Stimulated activated CD4-positive, alpha-beta T cell treated with anti-CD3 and anti-CD28 coated beads, TNF-alpha, amount 100 ng/mL, for 48 hours (primary cell): ENCODE measurements around the gene ACBD4.

ENCODE experiments used
- DNase-seq, 3 donors: peaks; one replicate each; pipeline ENCODE4 v3.0.0-alpha.2; 2020; ENCODE audit warnings: low read depth in 3 of 3

ACBD4 gene

DNA sequence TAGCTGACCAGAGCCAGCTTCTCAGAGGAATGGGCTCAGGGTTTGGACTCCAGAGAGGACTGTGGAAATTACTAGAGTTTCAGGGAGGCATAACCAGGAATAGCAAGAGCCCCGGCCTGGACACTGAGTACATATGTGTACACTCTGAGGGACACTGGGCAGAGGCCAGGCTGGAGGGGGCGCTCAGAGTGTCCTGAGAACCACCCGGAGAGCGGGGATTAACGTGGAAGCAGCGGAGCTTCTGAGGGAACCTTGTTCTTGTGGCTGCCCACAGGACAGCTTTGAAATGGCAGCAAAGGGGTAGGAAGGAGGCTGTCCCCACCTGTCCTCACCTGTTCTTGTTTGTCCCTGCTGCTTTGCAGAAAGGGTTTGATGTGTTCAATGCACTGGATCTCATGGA lies 31.0 kb upstream of the ACBD4 start:
- DNase-seq: no peak

GRCh38 chr17:45104907-45105624 lies 30.4 kb upstream of the ACBD4 start:
- no peak for DNase-seq

GRCh38 chr17:45106096-45106495 lies 29.4 kb upstream of the ACBD4 start:
- no peak for DNase-seq

DNA sequence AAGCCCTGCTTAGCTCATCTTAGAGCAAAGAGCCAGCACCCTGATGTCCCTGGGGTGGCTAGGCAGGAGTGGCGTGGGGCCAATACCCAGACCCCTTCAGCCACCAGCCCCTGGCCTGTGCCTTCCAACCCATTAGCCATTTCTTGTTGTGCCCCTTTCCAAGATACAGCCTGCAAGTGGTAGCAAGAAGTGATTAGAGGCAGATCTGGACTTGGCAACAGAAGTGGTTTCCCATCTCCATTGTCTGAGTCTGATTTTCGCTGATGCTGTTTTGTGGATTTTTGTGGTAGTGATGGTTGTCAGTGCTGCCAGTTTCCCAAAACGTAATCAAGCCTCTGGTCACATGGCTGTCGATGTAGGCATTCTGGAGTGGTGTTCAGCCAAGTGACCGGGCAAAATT lies 28.9 kb upstream of the ACBD4 start:
- DNase-seq: no peak

DNA sequence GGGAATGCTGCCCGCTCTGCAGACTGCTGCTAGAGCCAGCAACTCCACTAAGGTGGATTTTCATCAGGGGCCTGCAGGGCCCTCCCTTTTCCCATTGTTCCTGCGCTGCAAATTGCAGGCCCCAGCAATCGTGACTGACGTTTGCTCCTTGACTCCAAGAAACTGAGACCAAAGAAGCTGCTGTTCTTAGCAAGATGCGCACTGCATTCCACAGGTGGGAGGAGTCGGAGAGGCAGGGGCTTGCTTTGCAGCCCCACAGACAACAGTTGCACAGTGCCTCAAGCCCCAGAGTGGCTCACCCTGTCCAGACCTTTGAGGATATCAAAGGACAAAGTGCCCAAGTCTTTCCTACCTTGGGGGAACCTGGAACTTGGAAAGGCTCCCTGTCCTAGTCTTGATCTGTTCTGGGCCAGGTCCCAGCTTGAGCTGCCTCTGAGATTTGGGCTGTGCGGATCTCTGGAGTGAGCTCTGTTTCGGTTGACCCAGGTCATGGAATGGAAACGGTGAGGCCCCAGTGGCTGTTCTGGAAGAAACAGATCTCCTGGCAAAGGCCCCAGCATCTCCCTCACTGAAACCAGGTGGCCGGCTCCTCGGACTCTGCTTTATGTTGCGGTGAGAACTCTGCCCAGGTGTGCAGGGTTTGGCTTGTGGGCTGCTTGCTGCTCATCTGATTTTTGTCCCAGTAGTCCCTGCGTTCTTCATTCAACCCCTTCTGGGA lies 28.0 kb upstream of the ACBD4 start:
- no peak for DNase-seq

DNA sequence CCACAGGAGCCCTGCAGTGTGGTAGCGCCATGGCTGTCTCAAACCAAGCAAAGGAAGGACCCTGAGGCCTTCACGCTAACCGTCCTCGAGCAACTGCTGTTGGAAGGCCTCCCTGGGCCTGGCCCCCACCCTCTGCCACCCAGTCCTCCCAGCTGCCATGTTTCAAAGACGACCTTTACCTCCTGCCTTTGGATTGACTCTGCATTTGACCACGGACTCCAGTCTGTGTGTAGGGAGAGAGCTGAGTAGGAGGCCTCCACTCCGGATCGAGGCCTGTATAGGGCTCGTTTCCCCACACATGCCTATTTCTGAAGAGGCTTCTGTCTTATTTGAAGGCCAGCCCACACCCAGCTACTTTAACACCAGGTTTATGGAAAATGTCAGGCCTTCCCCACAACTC lies 27.4 kb upstream of the ACBD4 start:
- DNase-seq: no peak

- no peak for DNase-seq
These were observed 26.6 kb upstream of the ACBD4 start for GRCh38 chr17:45108595-45109521.

GRCh38 chr17:45110676-45111611 lies 24.5 kb upstream of the ACBD4 start:
- no peak for DNase-seq

DNA sequence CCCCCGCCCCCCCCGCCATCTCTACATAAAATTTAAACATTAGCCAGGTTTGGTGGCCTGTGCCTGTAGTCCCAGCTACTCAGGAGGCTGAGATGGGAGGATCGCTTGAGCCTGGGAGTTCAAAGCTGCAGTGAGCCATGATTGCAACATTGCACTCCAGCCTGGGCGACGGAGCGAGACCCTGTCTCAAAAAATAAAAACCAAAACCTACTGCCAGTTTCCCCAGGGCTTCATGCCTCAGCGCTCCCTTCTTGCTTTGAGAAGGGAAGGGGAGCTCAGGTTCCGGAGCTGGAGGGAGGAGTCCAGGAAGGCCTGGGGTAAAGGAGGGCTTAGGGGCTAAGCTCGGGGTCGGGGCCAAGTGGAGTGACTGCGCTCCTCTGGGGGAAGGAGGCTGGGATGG lies 23.6 kb upstream of the ACBD4 start:
- DNase-seq: no peak

DNA sequence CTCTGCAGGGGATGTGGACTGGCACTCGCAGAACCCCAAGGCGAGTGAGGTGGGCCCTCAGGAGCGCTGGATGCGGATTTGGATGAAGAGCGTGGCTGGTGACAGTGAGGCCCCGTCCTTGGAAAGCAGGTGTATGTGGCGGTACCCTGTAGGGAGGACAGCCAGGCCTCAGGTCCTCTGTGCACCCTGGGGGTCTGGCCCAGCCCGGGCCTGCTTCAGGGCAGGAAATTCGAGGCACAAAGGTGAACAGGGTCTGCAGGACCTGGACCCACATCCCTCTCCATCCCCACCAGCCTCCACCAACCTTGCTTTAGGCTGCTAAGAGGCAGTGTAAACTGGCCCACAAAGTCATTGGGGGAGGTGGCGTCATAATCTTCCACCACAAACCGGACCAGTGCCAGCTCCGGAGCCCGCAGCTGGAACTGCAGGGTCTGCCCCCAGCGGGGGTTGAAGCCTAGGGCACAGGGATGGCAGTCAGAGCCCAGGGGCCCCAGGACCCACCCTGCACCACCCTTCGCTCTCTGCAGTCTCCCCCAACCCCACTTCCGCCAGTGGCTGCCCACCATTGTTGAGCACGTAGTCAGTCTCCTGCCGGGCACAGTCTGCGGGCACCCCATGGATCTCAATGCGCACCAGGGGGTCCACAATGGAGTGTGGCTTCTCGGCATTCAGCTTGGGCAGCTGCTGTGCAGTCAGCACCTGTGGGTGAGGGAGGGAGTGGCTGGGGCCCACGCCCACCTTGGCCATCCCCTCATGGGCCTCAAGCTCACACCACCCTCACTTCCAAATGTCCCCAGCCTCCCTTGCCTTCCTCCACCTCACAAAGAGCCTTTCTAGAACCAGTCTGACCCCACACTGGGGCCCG lies 22.7 kb upstream of the ACBD4 start:
- DNase-seq: no peak

GRCh38 chr17:45113424-45113754 lies 22.1 kb upstream of the ACBD4 start:
- DNase-seq: no peak

DNA sequence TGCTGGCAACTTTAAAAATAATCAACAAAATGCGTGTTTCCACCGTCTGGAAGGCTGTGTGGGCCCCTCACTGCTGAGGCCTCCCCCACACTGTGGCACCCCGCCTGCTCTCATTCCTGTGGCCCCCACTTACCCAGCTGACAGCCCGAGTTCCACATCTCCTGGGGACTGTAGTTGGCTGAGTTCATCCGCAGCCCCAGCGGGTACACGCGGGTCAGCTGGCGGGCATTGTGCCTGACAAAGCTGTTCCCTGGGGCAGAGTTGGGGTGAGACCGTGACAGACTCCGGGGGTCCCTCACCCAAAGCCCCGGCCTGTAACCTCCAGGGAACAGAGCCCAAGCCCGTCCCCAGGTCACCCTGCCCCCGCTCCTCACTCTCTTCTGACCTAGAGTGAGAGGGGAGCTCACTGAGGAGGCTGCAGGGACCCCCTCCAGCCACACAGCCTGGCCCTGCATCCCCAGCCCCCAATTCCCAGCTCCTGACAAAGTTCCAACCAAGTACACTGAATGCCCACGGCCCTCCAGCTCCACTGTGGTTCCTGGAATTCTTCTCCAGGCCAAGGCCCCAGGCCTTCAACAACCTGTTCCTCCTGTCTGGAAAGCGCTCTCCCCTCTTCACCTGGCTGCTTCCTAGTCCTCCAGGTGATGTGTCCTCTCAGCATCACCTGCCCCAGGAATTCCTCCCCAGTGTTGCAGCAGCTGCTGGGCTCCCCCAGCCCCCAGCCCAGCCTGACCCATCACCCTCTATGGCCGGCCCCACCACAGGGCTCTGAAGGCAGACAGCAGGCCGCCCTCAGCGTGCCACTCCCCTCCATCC lies 21.2 kb upstream of the ACBD4 start:
- no peak for DNase-seq

DNA sequence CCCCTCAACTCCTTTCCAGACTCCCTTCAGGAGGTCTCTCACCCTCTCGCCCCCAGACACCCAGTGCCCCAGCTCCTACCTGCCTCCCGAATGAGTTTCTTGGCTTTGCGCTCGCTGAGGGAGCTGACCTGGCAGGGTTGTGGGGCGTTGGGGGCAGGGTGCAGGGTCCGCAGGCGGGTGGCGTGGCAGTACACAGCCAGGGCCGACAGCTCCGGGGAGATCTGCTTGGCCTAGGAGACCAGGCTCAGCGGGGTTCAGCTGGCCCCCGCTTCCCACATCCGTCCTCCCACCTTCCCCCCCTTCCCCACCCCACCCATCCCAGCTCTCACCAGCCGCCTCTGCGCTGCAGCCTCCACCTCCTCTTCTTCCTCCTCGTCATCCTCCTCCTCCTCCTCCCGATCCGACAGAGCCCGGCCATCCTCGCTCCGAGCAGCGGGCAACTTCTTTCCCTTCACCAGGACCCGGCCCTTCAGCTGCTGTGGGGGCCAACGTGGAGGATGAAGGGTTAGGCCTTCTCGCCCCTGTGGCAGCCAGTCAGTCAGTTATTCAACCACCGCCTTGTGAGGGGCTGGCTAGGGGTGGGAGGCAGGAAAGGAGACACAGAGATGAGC lies 20.4 kb upstream of the ACBD4 start:
- no peak for DNase-seq

DNA sequence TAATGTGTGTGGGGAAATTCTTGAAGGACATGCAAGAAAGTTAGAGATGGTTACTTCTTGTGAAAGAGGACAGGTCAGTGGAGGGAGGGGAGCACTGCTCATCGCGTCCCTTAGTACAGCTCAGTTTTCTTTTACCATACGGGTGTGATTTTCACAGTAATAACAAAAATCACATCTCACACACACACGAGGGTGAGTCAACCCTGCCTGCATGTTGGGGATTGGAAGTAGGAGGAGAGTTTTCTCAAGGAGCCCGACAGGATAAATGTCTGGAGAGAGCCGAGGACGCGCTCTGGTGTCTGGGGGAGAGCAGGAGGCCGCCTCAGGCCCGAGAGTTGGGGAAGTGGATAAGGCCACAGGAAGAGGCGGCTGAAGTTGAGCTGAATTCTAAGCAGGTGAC lies 19.6 kb upstream of the ACBD4 start:
- DNase-seq: no peak

DNA sequence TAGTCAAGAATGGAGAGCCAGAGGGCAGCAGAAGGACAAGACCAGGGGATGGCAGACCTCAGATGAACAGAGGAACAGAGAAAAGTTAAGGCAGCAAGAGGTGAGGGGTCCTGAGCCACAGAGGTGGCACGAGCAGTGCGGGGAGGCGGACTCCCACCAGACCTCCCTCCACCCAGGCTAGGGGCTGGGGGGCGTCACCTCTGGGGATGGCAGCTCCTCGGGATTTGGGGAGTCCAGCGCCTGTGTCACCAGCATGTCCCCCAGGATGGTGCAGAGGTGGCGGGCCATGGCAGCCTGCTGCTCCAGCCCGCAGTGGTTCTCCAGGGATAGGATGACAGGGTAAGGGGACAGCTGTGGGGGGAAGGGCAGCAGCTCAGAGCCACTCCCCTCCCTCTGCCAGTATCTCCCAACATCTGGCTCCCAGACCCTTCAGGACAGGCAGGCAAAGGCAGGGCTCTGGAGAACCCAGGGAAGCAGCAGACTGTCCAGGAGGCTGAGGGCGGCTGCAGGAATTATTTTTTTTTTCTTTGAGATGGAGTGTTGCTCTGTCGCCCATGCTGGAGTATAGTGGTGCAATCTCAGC lies 19.0 kb upstream of the ACBD4 start:
- DNase-seq: no peak

DNA sequence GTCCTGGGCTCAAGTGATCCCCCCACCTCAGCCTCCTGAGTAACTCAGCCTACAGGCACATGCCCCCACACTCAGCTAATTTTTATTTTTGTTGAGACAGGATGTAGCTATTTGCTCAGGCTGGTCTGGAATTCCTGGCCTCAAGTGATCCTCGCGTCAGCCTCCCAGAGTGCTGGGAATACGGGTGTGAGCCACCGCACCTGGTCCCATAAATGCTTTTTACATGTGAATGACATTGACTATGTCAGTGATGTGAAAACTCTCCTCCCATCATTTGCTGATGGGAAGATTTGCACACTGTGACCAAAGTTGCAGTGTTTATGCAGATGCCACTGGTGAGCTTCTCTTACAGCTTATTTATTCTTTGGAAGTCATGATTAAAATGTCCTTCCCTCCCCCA lies 18.2 kb upstream of the ACBD4 start:
- DNase-seq: no peak

DNA sequence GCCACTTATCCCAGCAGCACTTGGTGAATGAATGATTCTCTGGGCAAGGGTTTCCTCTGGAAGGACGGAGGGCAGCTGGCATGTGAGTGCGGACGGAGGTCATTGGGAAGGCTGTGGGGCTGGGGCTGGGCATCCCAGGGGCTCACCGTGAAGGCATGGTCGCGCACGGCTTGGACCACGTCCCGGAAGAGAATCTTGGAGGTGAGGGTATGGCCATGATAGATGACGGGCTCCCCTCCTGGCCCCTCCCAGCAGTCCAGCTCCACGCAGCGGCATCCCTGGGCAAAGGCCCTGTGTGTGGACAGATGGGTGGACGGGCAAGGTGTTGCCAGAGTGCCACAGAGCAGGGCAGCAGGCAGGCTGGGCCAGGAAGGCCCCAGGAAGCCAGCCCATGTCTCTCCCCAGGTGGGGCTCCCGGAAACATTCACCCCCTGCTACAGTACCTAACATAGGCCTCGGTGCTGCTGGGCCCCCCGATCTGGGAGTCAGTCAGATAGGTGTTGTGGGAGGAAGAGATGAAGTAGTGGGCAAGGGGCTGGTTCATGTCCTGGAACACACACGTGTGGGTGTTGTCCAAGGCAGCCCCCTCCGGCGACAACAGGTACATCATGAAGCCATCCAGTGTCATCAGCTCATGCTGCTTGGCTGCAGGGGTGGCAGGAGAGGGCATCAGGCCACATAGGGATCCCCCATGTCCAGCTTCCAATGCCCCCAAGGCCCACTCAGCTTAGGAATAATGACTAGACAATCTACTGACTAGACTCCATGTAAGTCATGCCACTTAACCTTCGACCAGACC lies 17.4 kb upstream of the ACBD4 start:
- DNase-seq: no peak

GRCh38 chr17:45118691-45119090 lies 16.8 kb upstream of the ACBD4 start:
- DNase-seq: no peak
